ENCODE results near the gene TEX2. TPM values are rescaled to one million over a fixed set of nuclear protein-coding genes. Genes with fewer than 3 reads are reported as not detected.

The TEX2 gene
- total and polyA plus RNA-seq, 9 of the 15 experiments (the other 6 are each of a cell fraction or from before 2014, with no cell fraction given), result 4.1 to 27.6 (median 19.3) TPM

- in situ Hi-C loops (cut with MboI), result no loop called here
- no peak for ATAC-seq
Observed at GRCh38 chr17:64190472-64190871, 72.6 kb downstream of the TEX2 start.

GRCh38 chr17:64188088-64188487, 75.0 kb downstream of the TEX2 start:
- H4K20me1 ChIP-seq (replicated peaks; ENCODE audit: control insufficient read depth, insufficient read depth, low read length), result no peaks in the 10 kb centered on the region
- no peaks in the 10 kb centered on the region; the same call in 2 of the 3 replicates for H3K79me2 ChIP-seq (ENCODE audit: control insufficient read depth, insufficient read depth, low read length)
- ChIA-PET CTCF (ENCODE audit: low intra/inter-chr PET ratio) (no interaction called here), POLR2A (interaction anchor here (0.5 kb wide), 1 partner anchor 491 kb away, joined by 3 read pairs; no protein-coding TSS in a partner anchor)
- no peaks in the 10 kb centered on the region for H3K9me1 ChIP-seq (ENCODE audit: control insufficient read depth, insufficient read depth, low read length)
- no peaks in the 10 kb centered on the region for H3K27me3 ChIP-seq (ENCODE audit: control insufficient read depth in 2 of 2, insufficient read depth in 2 of 2, low read length in 2 of 2)
- intact Hi-C loops (cut with micrococcal nuclease) (no loop called here), in situ Hi-C loops (cut with MboI) (no loop called here)
- no TSS peak for BruUV-seq (replicated peaks)
- no peak overlapping the region for H2AFZ ChIP-seq (ENCODE audit: low read depth, low read length)
- ATAC-seq (no peak), DNase-seq (ENCODE audit: extremely low read depth in 1 of 4, low spot score in 3 of 4) (no peak), FAIRE-seq (no peak)
- no peak overlapping the region for H3K27ac ChIP-seq (ENCODE audit: extremely low read depth, low read depth, low read length)
- H3K9ac ChIP-seq (ENCODE audit: insufficient read depth in 1 of 2, low read depth in 2 of 2, low read length in 2 of 2), result no peak overlapping the region; a peak in 1 of 4 replicates
- no peak overlapping the region for H3K4me3 ChIP-seq
- WGBS (ENCODE audit: insufficient coverage, low coverage, missing lambda C conversion rate), result 92% methylated on average over 14 of the region's 15 CpGs
- H3K36me3 ChIP-seq (ENCODE audit: control insufficient read depth, insufficient read depth, low read length), result peaks cover 40% of the 10 kb centered on the region; the same call in 2 of the 3 replicates
- no peak overlapping the region for H3K4me2 ChIP-seq (ENCODE audit: insufficient read depth, low read length)
- TF ChIP-seq TGIF2 (CRISPR knock-in tag; IDR thresholded peaks at IDR 0.05) (no peak), NR0B1 (IDR thresholded peaks at IDR 0.05; ENCODE audit: partially characterized antibody) (no peak), NR2C1 (IDR thresholded peaks at IDR 0.05) (no peak), NR2C1 (tag; IDR thresholded peaks at IDR 0.05) (no peak), MTF1 (CRISPR knock-in tag; IDR thresholded peaks at IDR 0.05; ENCODE audit: borderline replicate concordance) (no peak)
- H3K9me3 ChIP-seq (replicated peaks; ENCODE audit: control insufficient read depth, insufficient read depth, low read depth, low read length), result no peaks in the 10 kb centered on the region
- no peaks in the 10 kb centered on the region; a peak in 2 of 5 replicates for H3K4me1 ChIP-seq (replicated peaks in 1 of 2; ENCODE audit: control insufficient read depth in 2 of 2, insufficient read depth in 2 of 2, low read length in 2 of 2)

More at GRCh38 chr17:64190472-64190871, 72.6 kb downstream of the TEX2 start:
- TF ChIP-seq ETV6 (IDR thresholded peaks at IDR 0.05; ENCODE audit: borderline replicate concordance in 1 of 2, low read depth in 2 of 2, low read length in 1 of 2) (no peak), ETV6 (CRISPR knock-in tag; IDR thresholded peaks at IDR 0.05; ENCODE audit: borderline replicate concordance) (no peak), NFIC (IDR thresholded peaks at IDR 0.05) (peak; percentile 54)
- CTCF ChIA-PET (ENCODE audit: low intra/inter-chr PET ratio), result no interaction called here
- DNase-seq (ENCODE audit: extremely low read depth in 1 of 4, low spot score in 3 of 4) (no peak), FAIRE-seq (peak; percentile 42)
- Histone ChIP-seq H3K27ac (ENCODE audit: extremely low read depth, low read depth, low read length) (no peak overlapping the region), H3K27me3 (ENCODE audit: control insufficient read depth in 2 of 2, insufficient read depth in 2 of 2, low read length in 2 of 2) (no peaks in the 10 kb centered on the region), H3K4me3 (no peak overlapping the region), H3K9me1 (ENCODE audit: control insufficient read depth, insufficient read depth, low read length) (no peaks in the 10 kb centered on the region), H2AFZ (ENCODE audit: low read depth, low read length) (no peak overlapping the region), H3K4me2 (ENCODE audit: insufficient read depth, low read length) (no peak overlapping the region), H3K79me2 (ENCODE audit: control insufficient read depth, insufficient read depth, low read length) (no peaks in the 10 kb centered on the region; the same call in 2 of the 3 replicates), H3K9ac (ENCODE audit: insufficient read depth in 1 of 2, low read depth in 2 of 2, low read length in 2 of 2) (no peak overlapping the region), H3K9me3 (replicated peaks; ENCODE audit: control insufficient read depth, insufficient read depth, low read depth, low read length) (no peaks in the 10 kb centered on the region), H4K20me1 (replicated peaks; ENCODE audit: control insufficient read depth, insufficient read depth, low read length) (no peaks in the 10 kb centered on the region), H3K36me3 (ENCODE audit: control insufficient read depth, insufficient read depth, low read length) (peaks cover 47% of the 10 kb centered on the region; the same call in 2 of the 3 replicates), H3K4me1 (replicated peaks in 1 of 2; ENCODE audit: control insufficient read depth in 2 of 2, insufficient read depth in 2 of 2, low read length in 2 of 2) (no peaks in the 10 kb centered on the region; a peak in 2 of 5 replicates)
- POLR2A ChIA-PET, result no interaction called here
- no TSS peak for BruUV-seq (replicated peaks)
- 60% methylated on average over 6 of the region's 6 CpGs for WGBS (ENCODE audit: insufficient coverage, low coverage, missing lambda C conversion rate)
- intact Hi-C loops (cut with micrococcal nuclease), result no loop called here
